Endothelial cell of umbilical vein (primary cell): ENCODE measurements around the gene APCDD1. TPM values are rescaled to one million over a fixed set of nuclear protein-coding genes. Genes with fewer than 3 reads are reported as not detected.

Experiments used
- BruUV-seq: library from RNA; stranded (reverse); fragments of 400-500 nt; replicated peaks from 2 replicates; lab custom pipeline; 2021; lab: Mats Ljungman, UMichigan
- CTCF ChIA-PET: fragments of 300-600, 350-600 bp; sonication (Branson Sonifier 250); formaldehyde crosslinking; loops from one replicate; lab custom pipeline; 2021; ENCODE audit warnings: antibody characterized with exemption, inconsistent platforms; lab: Charles Lee
- POLR2A ChIA-PET: fragments of 300-600, 350-600 bp; sonication (Branson Sonifier 250); formaldehyde crosslinking; loops from one replicate; lab custom pipeline; 2021; ENCODE audit warnings: antibody characterized with exemption, inconsistent platforms; lab: Charles Lee
- DNase-seq: peaks from one replicate; pipeline ENCODE4 v3.0.0-alpha.2; 2011; ENCODE audit warnings: low read depth, low spot score
- FAIRE-seq: peaks from 2 replicates; lab custom pipeline; 2011; peaks lifted over from hg19 to GRCh38; lab: Jason Lieb, UNC
- H2AFZ ChIP-seq: 2 replicates; pipeline ENCODE4 v1.6.0; 2012; ENCODE audit warnings: low read depth, low read length, control low read depth, inconsistent platforms
- H3K27ac ChIP-seq: 2 replicates; pipeline ENCODE4 v1.5.1; 2011; ENCODE audit warnings: low read depth, mild to moderate bottlenecking, control low read depth, low read length, moderate library complexity; ENCODE audit not compliant: insufficient read depth
- H3K27me3 ChIP-seq, 2 experiments: 2 replicates each; pipeline versions ENCODE4 v1.6.0 to v1.6.1; 2011; ENCODE audit warnings: low read length in 2 of 2, mixed read lengths in 1 of 2; ENCODE audit not compliant: control insufficient read depth in 2 of 2, insufficient read depth in 2 of 2
- H3K36me3 ChIP-seq, 2 experiments: 2 replicates in 1 of 2; 3 replicates in 1 of 2; pipeline ENCODE4 v1.5.1; 2011; ENCODE audit warnings: low read length in 2 of 2, mild to moderate bottlenecking in 1 of 2, moderate library complexity in 1 of 2; ENCODE audit not compliant: control insufficient read depth in 2 of 2, insufficient read depth in 2 of 2; ENCODE audit errors: extremely low read depth in 1 of 2
- H3K4me1 ChIP-seq: 3 replicates; pipeline ENCODE4 v1.5.1; 2011; ENCODE audit warnings: mild to moderate bottlenecking, low read length; ENCODE audit not compliant: control insufficient read depth, insufficient read depth; ENCODE audit errors: extremely low read depth
- H3K4me2 ChIP-seq: 2 replicates; pipeline ENCODE4 v1.6.1; 2011; ENCODE audit warnings: low read length, control low read depth, mixed read lengths; ENCODE audit not compliant: insufficient read depth
- H3K4me3 ChIP-seq, 3 experiments: fragments of 200-600 bp in 1 of 3; sonication (generic), shearing (Covaris generic) in 1 of 3; replicated peaks in 1 of 3; 2 replicates each; pipeline ENCODE4 v1.5.1; 2011 to 2016; ENCODE audit warnings: control low read depth in 3 of 3, low read length in 3 of 3, mild to moderate bottlenecking in 2 of 3, inconsistent platforms in 1 of 3, low read depth in 1 of 3, moderate library complexity in 1 of 3; ENCODE audit not compliant: insufficient read depth in 1 of 3
- H3K79me2 ChIP-seq: 2 replicates; pipeline ENCODE4 v1.6.0; 2012; ENCODE audit warnings: low read length, inconsistent platforms; ENCODE audit not compliant: control insufficient read depth, insufficient read depth
- H3K9ac ChIP-seq: replicated peaks from 2 replicates; pipeline ENCODE3; 2011; ENCODE audit warnings: low read length, control low read depth; ENCODE audit not compliant: insufficient read depth; ENCODE audit errors: extremely low read depth
- H3K9me1 ChIP-seq: replicated peaks from 3 replicates; pipeline ENCODE4 v1.6.0; 2011; ENCODE audit warnings: mild to moderate bottlenecking, low read length; ENCODE audit not compliant: control insufficient read depth, insufficient read depth; ENCODE audit errors: extremely low read depth
- H3K9me3 ChIP-seq: replicated peaks from 2 replicates; pipeline ENCODE4 v1.5.1; 2012; ENCODE audit warnings: low read length, inconsistent platforms; ENCODE audit not compliant: control insufficient read depth, insufficient read depth
- H4K20me1 ChIP-seq: replicated peaks from 2 replicates; pipeline ENCODE3; 2011; ENCODE audit warnings: mild to moderate bottlenecking, low read length; ENCODE audit not compliant: control insufficient read depth, insufficient read depth; ENCODE audit errors: extremely low read depth
- CTCF ChIP-seq, 2 donors: IDR thresholded peaks; 1 replicate in 1 of 2; 2 replicates in 1 of 2; pipeline ENCODE4 v1.5.1; 2011; ENCODE audit warnings: low read length in 2 of 2, mild to moderate bottlenecking in 2 of 2, moderate library complexity in 2 of 2, control low read depth in 1 of 2, inconsistent platforms in 1 of 2, low read depth in 1 of 2; ENCODE audit not compliant: insufficient read depth in 1 of 2; ENCODE audit errors: extremely low read depth in 1 of 2
- EZH2 ChIP-seq: IDR thresholded peaks from 2 replicates; pipeline ENCODE4 v1.6.1; 2012; ENCODE audit warnings: borderline replicate concordance, low read depth, mild to moderate bottlenecking, moderate library complexity, low read length, inconsistent platforms; ENCODE audit not compliant: severe bottlenecking
- FOS ChIP-seq: IDR thresholded peaks from 2 replicates; pipeline ENCODE4 v1.6.1; 2011; ENCODE audit warnings: mild to moderate bottlenecking, low read length, moderate library complexity, borderline replicate concordance; ENCODE audit not compliant: insufficient read depth
- GATA2 ChIP-seq: IDR thresholded peaks from 2 replicates; pipeline ENCODE4 v1.7.0; 2011; ENCODE audit warnings: low read depth, mild to moderate bottlenecking, moderate library complexity, mixed read lengths, low read length; ENCODE audit not compliant: insufficient read length, insufficient read depth
- JUN ChIP-seq: IDR thresholded peaks from 2 replicates; pipeline ENCODE4 v1.6.1; 2011; ENCODE audit warnings: borderline replicate concordance, low read depth; ENCODE audit not compliant: insufficient read length, insufficient read depth
- MAX ChIP-seq: IDR thresholded peaks from 2 replicates; pipeline ENCODE4 v1.6.1; 2011; ENCODE audit not compliant: insufficient read depth, insufficient read length
- MYC ChIP-seq: IDR thresholded peaks from one replicate; pipeline ENCODE4 v1.6.1; 2011; ENCODE audit warnings: mild to moderate bottlenecking, low read depth, low read length
- POLR2A ChIP-seq: IDR thresholded peaks from 2 replicates; pipeline ENCODE4 v1.6.1; 2012; ENCODE audit warnings: low read depth, mild to moderate bottlenecking, control low read depth, low read length
- POLR2AphosphoS5 ChIP-seq: IDR thresholded peaks from 2 replicates; pipeline ENCODE4 v1.6.1; 2012; ENCODE audit warnings: low read depth, mild to moderate bottlenecking, control low read depth, low read length, moderate library complexity; ENCODE audit not compliant: insufficient read depth
- dilution Hi-C: fragments of 300-500 bp; cut with MboI; formaldehyde crosslinking; loops from one replicate; pipeline ENCODE4 v1.15.0; 2019; ENCODE audit warnings: low sequenced_read_pairs; ENCODE audit not compliant: extremely low pct_ligation_motif_present
- intact Hi-C: fragments of 100-400 bp; cut with micrococcal nuclease; formaldehyde crosslinking; loops from one replicate; pipeline ENCODE4 v1.10.0; 2022
- polyA plus RNA-seq, 4 experiments: library from polyadenylated mRNA; depleted of rRNA in 3 of 4; stranded (reverse) in 3 of 4; unstranded in 1 of 4; fragments of >200 nt; gene quantifications; 2 replicates each; pipeline versions ENCODE4 v1.2.1 to v1.2.3, GENCODE V29; 2011 to 2012; ENCODE audit warnings: missing spikeins in 1 of 4
- total RNA-seq: library from RNA; stranded (reverse); gene quantifications from 2 replicates; pipeline ENCODE4 v1.2.3, GENCODE V29; 2021

The APCDD1 gene
- total and polyA plus RNA-seq, 2 donors (not counting 3 experiments of a cell fraction or from before 2014, with no cell fraction given), result 0.95 to 1.4 TPM

- Histone ChIP-seq H3K4me2 (no peak overlapping the region), H3K36me3 (no peaks in the 10 kb centered on the region), H3K9me3 (no peaks in the 10 kb centered on the region), H3K27me3 (peaks cover 4 to 10% of the 10 kb centered on the region in 2 experiments), H3K4me1 (no peaks in the 10 kb centered on the region), H4K20me1 (no peaks in the 10 kb centered on the region), H3K9me1 (no peaks in the 10 kb centered on the region), H3K27ac (no peak overlapping the region), H3K4me3 (no peak overlapping the region), H2AFZ (no peak overlapping the region), H3K9ac (no peak overlapping the region), H3K79me2 (no peaks in the 10 kb centered on the region)
- ChIA-PET CTCF (no interaction called here), POLR2A (no interaction called here)
- FAIRE-seq (no peak), DNase-seq (no peak)
- intact Hi-C loops (no loop called here), dilution Hi-C loops (loop anchor here (25.0 kb wide), 1 partner anchor 521 kb away; no protein-coding TSS in a partner anchor)
- no peak for TF ChIP-seq MAX
- no peak for TF ChIP-seq FOS
- no peak for TF ChIP-seq POLR2A
- no peak for TF ChIP-seq JUN
- TF ChIP-seq GATA2, result no peak
- no peak for TF ChIP-seq EZH2
- no TSS peak for BruUV-seq
Measured at GRCh38 chr18:10508591-10508990, 54.2 kb downstream of the APCDD1 start.

- POLR2A ChIA-PET, result no interaction called here
- no peak for DNase-seq
- H3K27ac ChIP-seq, result no peak overlapping the region
- CTCF ChIA-PET, result no interaction called here
- FAIRE-seq, result no peak
- H3K4me1 ChIP-seq, result no peaks in the 10 kb centered on the region
- H3K9me1 ChIP-seq, result no peaks in the 10 kb centered on the region
- dilution Hi-C loops, result loop anchor here (25.0 kb wide), 1 partner anchor 524 kb away; no protein-coding TSS in a partner anchor
- no peak overlapping the region for H3K9ac ChIP-seq
- no peaks in the 10 kb centered on the region for H3K79me2 ChIP-seq
- H3K27me3 ChIP-seq, result peaks cover 18 to 21% of the 10 kb centered on the region in 2 experiments
- no peak overlapping the region for H2AFZ ChIP-seq
- no peaks in the 10 kb centered on the region for H3K36me3 ChIP-seq
- intact Hi-C loops, result no loop called here
- H4K20me1 ChIP-seq, result no peaks in the 10 kb centered on the region
- no TSS peak for BruUV-seq
- H3K9me3 ChIP-seq, result no peaks in the 10 kb centered on the region
- no peak overlapping the region for H3K4me3 ChIP-seq
- TF ChIP-seq CTCF (IDR thresholded peaks at IDR 0.05; ENCODE audit: extremely low read depth in 1 of 2, insufficient read depth in 1 of 2, low read depth in 1 of 2, low read length in 2 of 2), result no peak
- TF ChIP-seq MAX, result no peak
- no peak for TF ChIP-seq EZH2
- TF ChIP-seq GATA2, result no peak
- no peak for TF ChIP-seq POLR2AphosphoS5
- no peak for TF ChIP-seq MYC
- TF ChIP-seq JUN, result no peak
- TF ChIP-seq POLR2A, result no peak
- no peak for TF ChIP-seq FOS
- no peak overlapping the region for H3K4me2 ChIP-seq
Measured at GRCh38 chr18:10511236-10511635, 56.8 kb downstream of the APCDD1 start.
